ENCODE measurements around the gene HRH1.

HRH1 gene

GRCh38 chr3:11145888-11146287 is 8.4 kb upstream of the HRH1 start:
- Histone ChIP-seq H3K4me3 (ENCODE audit: insufficient read depth, low read length, poor library complexity, severe bottlenecking) (no peak overlapping the region), H3K79me2 (ENCODE audit: insufficient read depth, low read length) (no peaks in the 10 kb centered on the region), H3K9me3 (ENCODE audit: insufficient read depth, low read length) (no peaks in the 10 kb centered on the region), H4K20me1 (ENCODE audit: low read depth, low read length) (no peaks in the 10 kb centered on the region), H3K4me2 (ENCODE audit: low read depth, low read length, poor library complexity, severe bottlenecking) (no peak overlapping the region), H3K9me2 (replicated peaks; ENCODE audit: insufficient read depth, low read length) (no peaks in the 10 kb centered on the region), H3F3A (ENCODE audit: insufficient read depth) (no peaks in the 10 kb centered on the region), H3K27me3 (ENCODE audit: low read length) (no peaks in the 10 kb centered on the region), H3K36me3 (ENCODE audit: low read length) (no peaks in the 10 kb centered on the region), H3K27ac (ENCODE audit: low read depth, low read length) (no peak overlapping the region), H2AFZ (ENCODE audit: low read depth, low read length, severe bottlenecking) (no peak overlapping the region), H3K9ac (ENCODE audit: low read length) (no peak overlapping the region)
- TF ChIP-seq CTCF (IDR thresholded peaks at IDR 0.05; ENCODE audit: insufficient read depth, low read length, poor library complexity, severe bottlenecking) (no peak), EZH2phosphoT487 (conservative IDR thresholded peaks at IDR 0.05; ENCODE audit: low read length) (no peak)

GRCh38 chr3:11146773-11147660 is 7.3 kb upstream of the HRH1 start:
- Histone ChIP-seq H3F3A (ENCODE audit: insufficient read depth) (no peaks in the 10 kb centered on the region), H3K4me2 (ENCODE audit: low read depth, low read length, poor library complexity, severe bottlenecking) (no peak overlapping the region), H3K27me3 (ENCODE audit: low read length) (no peaks in the 10 kb centered on the region), H3K9ac (ENCODE audit: low read length) (no peak overlapping the region), H3K9me2 (replicated peaks; ENCODE audit: insufficient read depth, low read length) (no peaks in the 10 kb centered on the region), H3K9me3 (ENCODE audit: insufficient read depth, low read length) (no peaks in the 10 kb centered on the region), H4K20me1 (ENCODE audit: low read depth, low read length) (no peaks in the 10 kb centered on the region), H2AFZ (ENCODE audit: low read depth, low read length, severe bottlenecking) (no peak overlapping the region), H3K27ac (ENCODE audit: low read depth, low read length) (no peak overlapping the region), H3K79me2 (ENCODE audit: insufficient read depth, low read length) (no peaks in the 10 kb centered on the region), H3K4me3 (ENCODE audit: insufficient read depth, low read length, poor library complexity, severe bottlenecking) (no peak overlapping the region), H3K36me3 (ENCODE audit: low read length) (no peaks in the 10 kb centered on the region)
- TF ChIP-seq CTCF (IDR thresholded peaks at IDR 0.05; ENCODE audit: insufficient read depth, low read length, poor library complexity, severe bottlenecking) = no peak
- TF ChIP-seq EZH2phosphoT487 (conservative IDR thresholded peaks at IDR 0.05; ENCODE audit: low read length) = no peak

GRCh38 chr3:11150256-11150655 is 4.0 kb upstream of the HRH1 start:
- H3F3A ChIP-seq (ENCODE audit: insufficient read depth) = no peaks in the 10 kb centered on the region
- no peaks in the 10 kb centered on the region for H3K9me2 ChIP-seq (replicated peaks; ENCODE audit: insufficient read depth, low read length)
- TF ChIP-seq EZH2phosphoT487 (conservative IDR thresholded peaks at IDR 0.05; ENCODE audit: low read length) = no peak
- TF ChIP-seq CTCF (IDR thresholded peaks at IDR 0.05; ENCODE audit: insufficient read depth, low read length, poor library complexity, severe bottlenecking) = no peak
- H4K20me1 ChIP-seq (ENCODE audit: low read depth, low read length) = no peaks in the 10 kb centered on the region
- no peaks in the 10 kb centered on the region for H3K9me3 ChIP-seq (ENCODE audit: insufficient read depth, low read length)
- H3K79me2 ChIP-seq (ENCODE audit: insufficient read depth, low read length) = no peaks in the 10 kb centered on the region
- H3K27me3 ChIP-seq (ENCODE audit: low read length) = no peaks in the 10 kb centered on the region
- no peak overlapping the region for H3K4me2 ChIP-seq (ENCODE audit: low read depth, low read length, poor library complexity, severe bottlenecking)
- H3K36me3 ChIP-seq (ENCODE audit: low read length) = no peaks in the 10 kb centered on the region
- no peak overlapping the region for H3K9ac ChIP-seq (ENCODE audit: low read length)
- no peak overlapping the region for H3K4me3 ChIP-seq (ENCODE audit: insufficient read depth, low read length, poor library complexity, severe bottlenecking)
- no peak overlapping the region for H2AFZ ChIP-seq (ENCODE audit: low read depth, low read length, severe bottlenecking)
- no peak overlapping the region for H3K27ac ChIP-seq (ENCODE audit: low read depth, low read length)
